ENCODE measurements around the gene LIN28A.

LIN28A gene

GRCh38 chr1:26388791-26389445 is 21.7 kb upstream of the LIN28A start:
- peak; percentile 29 for DNase-seq (ENCODE audit: low read depth)

GRCh38 chr1:26389604-26390247 is 20.9 kb upstream of the LIN28A start:
- DNase-seq (ENCODE audit: low read depth) = no peak

GRCh38 chr1:26391450-26391849 is 19.2 kb upstream of the LIN28A start:
- peak; percentile 65 for DNase-seq (ENCODE audit: low read depth)

- no peak for DNase-seq (ENCODE audit: low read depth)
Observed at GRCh38 chr1:26395754-26396153, 14.9 kb upstream of the LIN28A start.

- DNase-seq (ENCODE audit: low read depth) = no peak
Observed at GRCh38 chr1:26399034-26399433, 11.6 kb upstream of the LIN28A start.

GRCh38 chr1:26401891-26402290 is 8.7 kb upstream of the LIN28A start:
- DNase-seq (ENCODE audit: low read depth) = no peak

GRCh38 chr1:26403656-26404055 is 7.0 kb upstream of the LIN28A start:
- DNase-seq (ENCODE audit: low read depth) = no peak

GRCh38 chr1:26404641-26405040 is 6.0 kb upstream of the LIN28A start:
- DNase-seq (ENCODE audit: low read depth) = peak; percentile 49

- DNase-seq (ENCODE audit: low read depth) = peak; percentile 69
Observed at GRCh38 chr1:26405281-26405915, 5.2 kb upstream of the LIN28A start.

GRCh38 chr1:26408604-26409003 is 2.0 kb upstream of the LIN28A start:
- peak; percentile 65 for DNase-seq (ENCODE audit: low read depth)

GRCh38 chr1:26409191-26409807 is 1.3 kb upstream of the LIN28A start:
- no peak for DNase-seq (ENCODE audit: low read depth)

GRCh38 chr1:26411624-26412074 is 1.0 kb downstream of the LIN28A start:
- no peak for DNase-seq (ENCODE audit: low read depth)

GRCh38 chr1:26412180-26412840 is 1.7 kb downstream of the LIN28A start:
- no peak for DNase-seq (ENCODE audit: low read depth)

- DNase-seq (ENCODE audit: low read depth) = no peak
Observed at GRCh38 chr1:26413031-26413430, 2.4 kb downstream of the LIN28A start.

- peak; percentile 59 for DNase-seq (ENCODE audit: low read depth)
Observed at GRCh38 chr1:26417111-26417759, 6.6 kb downstream of the LIN28A start.

- no peak for DNase-seq (ENCODE audit: low read depth)
Observed at GRCh38 chr1:26418865-26419349, 8.3 kb downstream of the LIN28A start.

GRCh38 chr1:26419494-26419893 is 8.9 kb downstream of the LIN28A start:
- no peak for DNase-seq (ENCODE audit: low read depth)

- DNase-seq (ENCODE audit: low read depth) = no peak
Observed at GRCh38 chr1:26429721-26430120, 19.1 kb downstream of the LIN28A start.

- DNase-seq (ENCODE audit: low read depth) = peak; percentile 98
Observed at GRCh38 chr1:26431979-26432695, 21.5 kb downstream of the LIN28A start, which contains the start of gene DHDDS. DHDDS (plus strand) TSS chr1:26432321; CDS start chr1:26432946, 625 bp downstream.

- DNase-seq (ENCODE audit: low read depth) = no peak
Observed at GRCh38 chr1:26432793-26433192, 22.2 kb downstream of the LIN28A start.
